ENCODE data around the gene OPN1MW3. TPM values are rescaled to one million over a fixed set of nuclear protein-coding genes. Genes with fewer than 3 reads are reported as not detected.

OPN1MW3 gene
- polyA plus RNA-seq, 1 donor (not counting 4 experiments of a cell fraction or from before 2014, with no cell fraction given), result not detected

DNA sequence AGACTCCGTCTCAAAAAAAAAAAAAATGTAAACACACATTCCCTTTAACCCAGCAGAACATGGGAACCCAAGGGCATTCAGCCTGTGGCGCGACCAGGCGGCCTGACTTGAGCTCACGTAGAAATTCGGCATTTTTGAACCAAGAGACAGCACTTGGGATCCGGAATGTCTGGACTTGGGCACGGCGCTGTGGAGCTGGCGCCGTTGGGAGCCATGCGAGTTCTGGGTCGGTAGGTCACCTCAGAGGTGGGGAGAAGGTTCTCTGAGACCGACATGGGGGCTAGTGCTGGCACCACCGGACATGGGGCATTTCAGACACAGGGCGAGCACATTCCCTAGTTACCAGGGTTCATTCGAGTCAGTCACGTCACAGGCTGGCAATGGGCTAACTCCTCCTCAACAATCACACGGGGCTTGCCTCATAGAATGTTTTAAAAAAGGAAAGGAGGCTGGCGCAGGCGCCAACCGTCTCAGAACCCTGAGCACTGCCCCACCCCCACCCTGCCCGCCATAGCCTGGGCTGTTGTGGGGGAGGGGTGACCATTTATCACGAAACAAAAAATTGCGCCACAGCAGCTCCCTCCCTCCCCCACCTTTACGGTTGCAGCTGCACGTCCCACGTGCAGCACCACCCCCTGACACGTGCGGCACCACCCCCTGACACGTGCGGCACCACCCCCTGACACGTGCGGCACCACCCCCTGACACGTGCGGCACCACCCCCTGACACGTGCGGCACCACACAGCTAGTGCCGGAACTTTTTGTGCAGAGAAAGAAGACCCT lies 37.6 kb downstream of the OPN1MW3 start, which contains the start of gene TEX28:
Gene TEX28 (minus strand): TSS at position 334 of the 784 bp plus-strand sequence. CDS start 3,007 bp downstream, outside the sequence.
- H3K4me1 ChIP-seq (ENCODE audit: control insufficient read depth, extremely low read depth, insufficient read depth, low read length), result no peaks in the 10 kb centered on the region
- H3K79me2 ChIP-seq (ENCODE audit: control insufficient read depth, insufficient read depth, low read length), result no peaks in the 10 kb centered on the region
- H3K9ac ChIP-seq (ENCODE audit: control insufficient read depth, extremely low read depth, insufficient read depth, low read length), result no peak within 1 kb of the TSS
- no peak within 1 kb of the TSS for H2AFZ ChIP-seq (ENCODE audit: control insufficient read depth, low read length)
- H3K9me1 ChIP-seq (ENCODE audit: control insufficient read depth, extremely low read depth, insufficient read depth, low read length), result no peaks in the 10 kb centered on the region
- no peak for FAIRE-seq
- H3K9me3 ChIP-seq (ENCODE audit: control insufficient read depth, low read depth, low read length), result no peaks in the 10 kb centered on the region
- no peaks in the 10 kb centered on the region for H3K36me3 ChIP-seq (ENCODE audit: control insufficient read depth in 2 of 2, extremely low read depth in 1 of 2, insufficient read depth in 2 of 2, low read length in 2 of 2)
- no peaks in the 10 kb centered on the region for H4K20me1 ChIP-seq (ENCODE audit: control insufficient read depth, extremely low read depth, insufficient read depth, low read length)
- H3K27ac ChIP-seq (ENCODE audit: control insufficient read depth, insufficient read depth, low read length), result no peak within 1 kb of the TSS
- no peak within 1 kb of the TSS for H3K4me2 ChIP-seq (ENCODE audit: control insufficient read depth, extremely low read depth, insufficient read depth, low read depth, low read length)
- no peak within 1 kb of the TSS for H3K4me3 ChIP-seq (ENCODE audit: control insufficient read depth in 2 of 3, extremely low read depth in 1 of 3, insufficient read depth in 2 of 3, low read depth in 1 of 3, low read length in 3 of 3)
- DNase-seq (ENCODE audit: low read depth, low spot score), result no peak
- dilution Hi-C loops (cut with MboI; ENCODE audit: extremely low pct_ligation_motif_present, low sequenced_read_pairs), result no loop called here
- no peaks in the 10 kb centered on the region for H3K27me3 ChIP-seq (ENCODE audit: control insufficient read depth, extremely low read depth, insufficient read depth, low read length)
- TF ChIP-seq, protein P1, sequence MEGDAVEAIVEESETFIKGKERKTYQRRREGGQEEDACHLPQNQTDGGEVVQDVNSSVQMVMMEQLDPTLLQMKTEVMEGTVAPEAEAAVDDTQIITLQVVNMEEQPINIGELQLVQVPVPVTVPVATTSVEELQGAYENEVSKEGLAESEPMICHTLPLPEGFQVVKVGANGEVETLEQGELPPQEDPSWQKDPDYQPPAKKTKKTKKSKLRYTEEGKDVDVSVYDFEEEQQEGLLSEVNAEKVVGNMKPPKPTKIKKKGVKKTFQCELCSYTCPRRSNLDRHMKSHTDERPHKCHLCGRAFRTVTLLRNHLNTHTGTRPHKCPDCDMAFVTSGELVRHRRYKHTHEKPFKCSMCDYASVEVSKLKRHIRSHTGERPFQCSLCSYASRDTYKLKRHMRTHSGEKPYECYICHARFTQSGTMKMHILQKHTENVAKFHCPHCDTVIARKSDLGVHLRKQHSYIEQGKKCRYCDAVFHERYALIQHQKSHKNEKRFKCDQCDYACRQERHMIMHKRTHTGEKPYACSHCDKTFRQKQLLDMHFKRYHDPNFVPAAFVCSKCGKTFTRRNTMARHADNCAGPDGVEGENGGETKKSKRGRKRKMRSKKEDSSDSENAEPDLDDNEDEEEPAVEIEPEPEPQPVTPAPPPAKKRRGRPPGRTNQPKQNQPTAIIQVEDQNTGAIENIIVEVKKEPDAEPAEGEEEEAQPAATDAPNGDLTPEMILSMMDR (optimal IDR thresholded peaks at IDR 0.05 in 1 of 3, IDR thresholded peaks at IDR 0.05 in 1 of 3, conservative IDR thresholded peaks at IDR 0.05 in 1 of 3; ENCODE audit: extremely low read depth in 1 of 3, insufficient read depth in 2 of 3, low read length in 3 of 3), result no peak
- no peak for TF ChIP-seq EZH2 (IDR thresholded peaks at IDR 0.05; ENCODE audit: low read length)

DNA sequence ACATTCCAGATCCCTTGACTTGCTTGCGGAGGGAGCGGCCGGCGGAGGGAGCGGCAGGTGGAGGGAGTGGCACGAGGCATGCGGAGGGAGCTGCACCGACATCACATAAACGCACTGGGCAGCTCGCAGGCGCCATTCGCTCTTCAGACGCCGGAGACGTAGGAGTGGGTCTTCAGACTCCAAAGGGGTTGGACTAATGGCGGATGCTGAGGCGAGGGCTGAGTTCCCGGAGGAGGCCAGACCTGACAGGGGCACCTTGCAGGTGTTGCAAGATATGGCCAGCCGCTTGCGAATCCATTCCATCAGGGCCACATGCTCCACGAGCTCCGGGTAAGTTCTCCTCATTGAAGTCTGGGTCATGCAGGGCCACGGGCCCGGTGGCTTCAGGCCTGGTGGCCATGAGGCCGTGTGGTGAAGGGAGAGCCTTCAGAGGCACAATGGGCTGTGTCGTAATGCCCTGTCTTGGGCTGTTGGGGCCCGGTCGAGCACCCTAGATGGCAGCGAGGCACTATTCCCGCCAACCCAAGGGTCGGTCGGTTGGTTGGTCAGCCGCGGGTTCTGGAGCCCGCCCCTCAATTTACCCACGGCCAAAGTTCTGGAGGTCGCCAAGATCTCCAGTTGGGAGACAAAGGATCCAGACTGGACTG lies 38.4 kb downstream of the OPN1MW3 start, which contains the start of gene TKTL1:
Gene TKTL1 (plus strand): TSS at position 132 of the 647 bp plus-strand sequence. CDS start 65 bp downstream, at position 197.
- dilution Hi-C loops (cut with MboI; ENCODE audit: extremely low pct_ligation_motif_present, low sequenced_read_pairs), result no loop called here
- Histone ChIP-seq H3K9me3 (ENCODE audit: control insufficient read depth, low read depth, low read length) (no peaks in the 10 kb centered on the region), H3K27me3 (ENCODE audit: control insufficient read depth, extremely low read depth, insufficient read depth, low read length) (no peaks in the 10 kb centered on the region), H3K4me3 (ENCODE audit: control insufficient read depth in 2 of 3, extremely low read depth in 1 of 3, insufficient read depth in 2 of 3, low read depth in 1 of 3, low read length in 3 of 3) (no peak within 1 kb of the TSS), H4K20me1 (ENCODE audit: control insufficient read depth, extremely low read depth, insufficient read depth, low read length) (no peaks in the 10 kb centered on the region), H3K4me2 (ENCODE audit: control insufficient read depth, extremely low read depth, insufficient read depth, low read depth, low read length) (no peak within 1 kb of the TSS), H2AFZ (ENCODE audit: control insufficient read depth, low read length) (no peak within 1 kb of the TSS), H3K27ac (ENCODE audit: control insufficient read depth, insufficient read depth, low read length) (no peak within 1 kb of the TSS), H3K9me1 (ENCODE audit: control insufficient read depth, extremely low read depth, insufficient read depth, low read length) (no peaks in the 10 kb centered on the region), H3K4me1 (ENCODE audit: control insufficient read depth, extremely low read depth, insufficient read depth, low read length) (no peaks in the 10 kb centered on the region), H3K36me3 (ENCODE audit: control insufficient read depth in 2 of 2, extremely low read depth in 1 of 2, insufficient read depth in 2 of 2, low read length in 2 of 2) (no peaks in the 10 kb centered on the region), H3K9ac (ENCODE audit: control insufficient read depth, extremely low read depth, insufficient read depth, low read length) (no peak within 1 kb of the TSS), H3K79me2 (ENCODE audit: control insufficient read depth, insufficient read depth, low read length) (no peaks in the 10 kb centered on the region)
- DNase-seq (ENCODE audit: low read depth, low spot score) (no peak), FAIRE-seq (no peak)
- no peak for TF ChIP-seq EZH2 (IDR thresholded peaks at IDR 0.05; ENCODE audit: low read length)
- TF ChIP-seq, protein P1 (optimal IDR thresholded peaks at IDR 0.05 in 1 of 3, IDR thresholded peaks at IDR 0.05 in 1 of 3, conservative IDR thresholded peaks at IDR 0.05 in 1 of 3; ENCODE audit: extremely low read depth in 1 of 3, insufficient read depth in 2 of 3, low read length in 3 of 3), result no peak

All from keratinocyte (primary cell).